Peyer's patch (tissue), 4 donors: Measurements from ENCODE around the gene SCARB1.
"Not testable (repeated sequence)": the region's sequence is repeated elsewhere in the genome, so short reads cannot be mapped to it uniquely, and the experiment has no call there.

ENCODE experiments used
- CTCF ChIP-seq, 6 experiments: fragments of 450-650 bp in 4 of 6; fragments of 200-600 bp in 2 of 6; sonication (generic) in 1 of 6; IDR thresholded peaks; one replicate each; pipeline ENCODE4 v1.5.1; 2017 to 2019; ENCODE audit warnings: antibody characterized with exemption in 6 of 6, mild to moderate bottlenecking in 3 of 6, moderate library complexity in 1 of 6
- POLR2A ChIP-seq, 2 donors: fragments of 450-650 bp; IDR thresholded peaks; one replicate each; pipeline ENCODE4 v1.5.1; 2017; ENCODE audit warnings: antibody characterized with exemption in 2 of 2, mild to moderate bottlenecking in 2 of 2, moderate library complexity in 2 of 2

GRCh38 chr12:124900345-124900795 lies 36.7 kb upstream of the SCARB1 start:
- not testable (repeated sequence) for TF ChIP-seq POLR2A, CTCF (IDR thresholded peaks at IDR 0.05)
